Endodermal cell (in vitro differentiated cells): Measurements from ENCODE around the gene RABGAP1L. TPM values are rescaled to one million over a fixed set of nuclear protein-coding genes. Genes with fewer than 3 reads are reported as not detected.

Experiments used
- DNase-seq: peaks from one replicate; pipeline ENCODE4 v3.0.0-alpha.2; 2017
- H3K27ac ChIP-seq: 2 replicates; pipeline ENCODE4 v1.5.1; 2013; ENCODE audit warnings: mild to moderate bottlenecking, low read depth, low read length, moderate library complexity
- H3K27me3 ChIP-seq: 2 replicates; pipeline ENCODE4 v1.6.1; 2013; ENCODE audit warnings: mild to moderate bottlenecking, low read length, moderate library complexity; ENCODE audit not compliant: insufficient read depth, control insufficient read depth, poor library complexity, severe bottlenecking
- H3K36me3 ChIP-seq: 2 replicates; pipeline ENCODE4 v1.7.0; 2013; ENCODE audit warnings: mild to moderate bottlenecking, low read length, moderate library complexity; ENCODE audit not compliant: control insufficient read depth, insufficient read depth
- H3K4me1 ChIP-seq: one replicate; pipeline ENCODE4 v1.7.0; 2013; ENCODE audit warnings: low read length; ENCODE audit not compliant: control insufficient read depth, insufficient read depth
- H3K4me3 ChIP-seq: 2 replicates; pipeline ENCODE4 v1.5.1; 2013; ENCODE audit warnings: mild to moderate bottlenecking, low read length, moderate library complexity
- H3K9ac ChIP-seq: 2 replicates; pipeline ENCODE4 v1.6.1; 2013; ENCODE audit warnings: mild to moderate bottlenecking, low read length, moderate library complexity; ENCODE audit not compliant: poor library complexity, severe bottlenecking; ENCODE audit errors: extremely low read depth
- H3K9me3 ChIP-seq: 2 replicates; pipeline ENCODE4 v1.6.1; 2013; ENCODE audit warnings: mild to moderate bottlenecking, low read length, moderate library complexity; ENCODE audit not compliant: control insufficient read depth
- H3K27ac Mint-ChIP-seq: 2 replicates; pipeline ENCODE4 v1.8.0; 2020; ENCODE audit warnings: mixed read lengths
- H3K27me3 Mint-ChIP-seq: 2 replicates; pipeline ENCODE4 v1.8.0; 2021; ENCODE audit warnings: mild to moderate bottlenecking, mixed read lengths; ENCODE audit not compliant: insufficient read depth
- H3K36me3 Mint-ChIP-seq: 2 replicates; pipeline ENCODE4 v1.8.0; 2020; ENCODE audit warnings: low read depth, mixed read lengths
- H3K4me1 Mint-ChIP-seq: 2 replicates; pipeline ENCODE4 v1.8.0; 2020; ENCODE audit warnings: mixed read lengths
- H3K4me3 Mint-ChIP-seq: 2 replicates; pipeline ENCODE4 v1.8.0; 2020; ENCODE audit warnings: mild to moderate bottlenecking, moderate library complexity, mixed read lengths
- H3K9me3 Mint-ChIP-seq: 2 replicates; pipeline ENCODE4 v1.8.0; 2020; ENCODE audit warnings: mild to moderate bottlenecking, mixed read lengths
- CTCF ChIP-seq: fragments of 200-600 bp; sonication (generic); conservative IDR thresholded peaks from 2 replicates; pipeline ENCODE4 v1.5.0; 2021; ENCODE audit warnings: antibody characterized with exemption, mild to moderate bottlenecking
- WGBS, 2 experiments: methylation state at CpG; one replicate each; pipeline versions ENCODE4 v1.1.5 to v1.1.7; 2013; ENCODE audit warnings: missing lambda C conversion rate in 2 of 2, mixed read lengths in 1 of 2; ENCODE audit not compliant: insufficient coverage in 1 of 2, insufficient read length in 1 of 2; 5-methylcytosine and 5-hydroxymethylcytosine counted together
- total RNA-seq, 2 donors: library from RNA; stranded (reverse); fragmentation: NEBNext Ultra II Directional in 1 of 2; extraction: Animal tissue kit (Norgen Biotek cat#: 25700) in 1 of 2; gene quantifications; 2 replicates in 1 of 2; 3 replicates in 1 of 2; pipeline ENCODE4 v1.2.1, GENCODE V29; 2021

Gene RABGAP1L
- total RNA-seq, 2 donors from 2014 or later, result 32.5 to 36.9 TPM

GRCh38 chr1:174242856-174243255 lies 83.5 kb downstream of the RABGAP1L start:
- no peak overlapping the region for H3K27ac Mint-ChIP-seq
- H3K4me1 ChIP-seq, result no peaks in the 10 kb centered on the region
- no peak overlapping the region for H3K9ac ChIP-seq
- H3K27me3 ChIP-seq, result no peaks in the 10 kb centered on the region
- peaks cover 36% of the 10 kb centered on the region for H3K36me3 Mint-ChIP-seq
- H3K4me1 Mint-ChIP-seq, result peaks cover 4% of the 10 kb centered on the region
- peaks cover 21% of the 10 kb centered on the region for H3K36me3 ChIP-seq
- 82 to 97% methylated on average over 2 of the region's 2 CpGs for WGBS, 2 experiments
- H3K4me3 ChIP-seq, result no peak overlapping the region
- no peaks in the 10 kb centered on the region for H3K27me3 Mint-ChIP-seq
- no peak for TF ChIP-seq CTCF
- H3K27ac ChIP-seq, result no peak overlapping the region
- no peaks in the 10 kb centered on the region for H3K9me3 ChIP-seq
- H3K4me3 Mint-ChIP-seq, result no peak overlapping the region
- DNase-seq, result no peak
- H3K9me3 Mint-ChIP-seq, result peaks cover 15% of the 10 kb centered on the region

DNA sequence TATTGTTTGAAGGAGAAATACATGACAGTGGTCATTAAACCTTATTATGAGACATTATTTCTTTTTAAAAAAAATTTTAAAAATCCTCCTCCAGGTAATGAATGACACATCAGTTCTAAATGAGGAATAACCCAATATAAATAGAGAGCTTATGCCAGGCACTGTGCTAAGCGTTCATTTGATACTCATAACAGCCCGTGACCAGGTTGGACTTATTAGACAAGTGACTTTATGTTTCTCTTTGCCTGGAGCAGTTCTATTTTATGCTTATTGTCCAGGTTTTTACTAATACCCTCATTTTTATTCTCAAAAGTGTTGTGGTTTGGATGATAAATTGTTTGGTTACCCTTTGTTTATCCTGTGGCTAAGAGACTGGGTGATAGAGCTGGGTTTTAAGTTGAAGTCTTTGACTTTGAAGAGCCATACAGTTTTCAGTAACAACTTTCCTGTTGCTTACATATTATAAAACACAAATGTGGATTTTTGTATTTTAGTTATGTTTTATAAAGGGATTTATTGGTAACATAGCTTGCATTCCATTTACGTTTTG lies 84.2 kb downstream of the RABGAP1L start:
- H3K36me3 ChIP-seq, result peaks cover 21% of the 10 kb centered on the region
- no peaks in the 10 kb centered on the region for H3K4me1 ChIP-seq
- no peak overlapping the region for H3K4me3 Mint-ChIP-seq
- no peak for DNase-seq
- H3K27ac Mint-ChIP-seq, result no peak overlapping the region
- H3K27me3 Mint-ChIP-seq, result no peaks in the 10 kb centered on the region
- peaks cover 4% of the 10 kb centered on the region for H3K4me1 Mint-ChIP-seq
- no peaks in the 10 kb centered on the region for H3K27me3 ChIP-seq
- peaks cover 33% of the 10 kb centered on the region for H3K36me3 Mint-ChIP-seq
- H3K4me3 ChIP-seq, result no peak overlapping the region
- peaks cover 12% of the 10 kb centered on the region for H3K9me3 Mint-ChIP-seq
- H3K9me3 ChIP-seq, result no peaks in the 10 kb centered on the region
- TF ChIP-seq CTCF, result no peak
- H3K9ac ChIP-seq, result no peak overlapping the region
- H3K27ac ChIP-seq, result no peak overlapping the region
- 74% methylated on average over 3 of the region's 3 CpGs; no CpG with 5 or more reads in 1 of the 2 experiments for WGBS, 2 experiments

DNA sequence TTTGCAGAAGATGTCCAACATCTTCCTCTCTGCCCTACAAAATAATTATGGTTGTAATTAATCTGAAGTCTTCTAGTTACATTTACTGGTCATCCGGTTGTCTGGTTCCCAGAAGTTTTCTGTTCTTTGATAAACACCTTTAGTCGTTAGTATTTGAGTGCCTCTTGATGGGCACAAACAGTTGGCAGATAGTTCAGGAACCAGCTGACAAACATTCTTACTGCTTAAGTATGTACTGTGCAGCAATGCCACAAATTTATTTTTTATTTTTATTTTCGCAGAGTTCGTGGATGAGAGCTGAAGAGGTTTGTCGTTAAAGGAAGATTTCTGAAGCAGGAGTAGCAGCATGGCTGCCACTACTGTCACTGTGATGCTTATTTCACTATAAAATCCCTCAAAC lies 84.7 kb downstream of the RABGAP1L start:
- H3K36me3 Mint-ChIP-seq, result peaks cover 33% of the 10 kb centered on the region
- WGBS, 2 experiments, result 91 to 96% methylated on average over 5 of the region's 5 CpGs
- H3K27me3 ChIP-seq, result no peaks in the 10 kb centered on the region
- no peak for DNase-seq
- no peaks in the 10 kb centered on the region for H3K9me3 ChIP-seq
- no peaks in the 10 kb centered on the region for H3K27me3 Mint-ChIP-seq
- H3K4me3 ChIP-seq, result no peak overlapping the region
- H3K9ac ChIP-seq, result no peak overlapping the region
- H3K27ac Mint-ChIP-seq, result no peak overlapping the region
- TF ChIP-seq CTCF, result no peak
- no peak overlapping the region for H3K4me3 Mint-ChIP-seq
- H3K27ac ChIP-seq, result no peak overlapping the region
- H3K9me3 Mint-ChIP-seq, result peaks cover 11% of the 10 kb centered on the region
- peaks cover 4% of the 10 kb centered on the region for H3K4me1 Mint-ChIP-seq
- H3K36me3 ChIP-seq, result peaks cover 21% of the 10 kb centered on the region
- no peaks in the 10 kb centered on the region for H3K4me1 ChIP-seq
